Pancreas (tissue), 10 donors: ENCODE results near the gene COL20A1. TPM values are rescaled to one million over a fixed set of nuclear protein-coding genes. Genes with fewer than 3 reads are reported as not detected.

ENCODE experiments used
- ATAC-seq, 4 donors: fragments of 200-7000 bp; cut with Tn5 transposase; one replicate each; pipeline versions ENCODE4 v1.8.0 to v1.9.1; 2020; ENCODE audit warnings: mild to moderate bottlenecking in 4 of 4, moderate library complexity in 4 of 4
- DNase-seq, 6 donors: peaks; one replicate each; pipeline ENCODE4 v3.0.0-alpha.2; 2020
- FAIRE-seq: peaks from 2 replicates; lab custom pipeline; 2012; peaks lifted over from hg19 to GRCh38; lab: Jason Lieb, UNC
- H3K27ac ChIP-seq, 4 donors: fragments of 200-600 bp; sonication (generic); 1 replicate in 3 of 4; 2 replicates in 1 of 4; pipeline versions ENCODE4 v1.5.0 to v1.8.0; 2020
- H3K27me3 ChIP-seq, 4 donors: fragments of 200-600 bp; one replicate each; pipeline ENCODE4 v1.8.0; 2021
- H3K36me3 ChIP-seq, 3 donors: fragments of 200-600 bp; sonication (generic) in 1 of 3; one replicate each; pipeline versions ENCODE4 v1.5.0 to v1.8.0; 2020 to 2021
- H3K4me1 ChIP-seq, 3 donors: fragments of 200-600 bp; one replicate each; pipeline ENCODE4 v1.8.0; 2021
- H3K4me3 ChIP-seq, 4 donors: fragments of 200-600 bp; sonication (generic) in 2 of 4; one replicate each; pipeline versions ENCODE4 v1.5.0 to v1.8.0; 2020 to 2021
- H3K9me3 ChIP-seq, 4 donors: fragments of 200-600 bp; one replicate each; pipeline ENCODE4 v1.8.0; 2021
- WGBS, 2 donors: extraction: QIAGEN DNeasy Blood & Tissue Kit; methylation state at CpG; one replicate each; pipeline ENCODE4 v1.1.7; 2013; 5-methylcytosine and 5-hydroxymethylcytosine counted together
- intact Hi-C, 3 donors: fragments of 100-400 bp; cut with DNase I; formaldehyde crosslinking; loops; one replicate each; pipeline versions ENCODE4 v1.11.1 to v1.14.2; 2022
- polyA plus RNA-seq, 2 donors: library from polyadenylated mRNA; stranded (reverse); fragments of 200-250 nt; gene quantifications; one replicate each; pipeline ENCODE4 v1.2.3, GENCODE V29; 2013
- total RNA-seq, 6 donors: library from RNA; stranded (reverse); fragmentation: NEBNext Ultra II Directional in 4 of 6; extraction: Animal tissue kit (Norgen Biotek cat#: 25700) in 4 of 6; gene quantifications; one replicate each; pipeline versions ENCODE4 v1.2.1 to v1.2.4, GENCODE V29; 2021 to 2023
- TF ChIP-seq, protein P1 (sequence below), 4 donors: fragments of 200-600 bp; sonication (generic) in 3 of 4; IDR thresholded peaks; one replicate each; pipeline versions ENCODE4 v1.5.0 to v1.8.0; 2021; ENCODE audit warnings: antibody characterized with exemption in 4 of 4
- donor health status: healthy with polysubstance abuse.
- donor health status: DM: no; HTN: no; CAD: no; lungs with moderate emphysema.
- donor health status: DM: no; HTN: no; CAD: no.
- donor health status: control.
- donor health status: control.
- donor health status: Bipolar disorder and iron deficiency.
- donor health status: DM: yes; HTN: yes; CAD: no.
- donor health status: DM: no; HTN: no; CAD: no.
- donor health status: DM: no; HTN: no; CAD: no.
- donor health status: DM: yes; HTN: yes; CAD: no.

COL20A1 gene
- total and polyA plus RNA-seq, 8 donors, result 0.05 TPM; not detected in 7

- 42 to 57% methylated on average over 31 to 34 of the region's 34 CpGs for WGBS, 2 donors
- intact Hi-C loops, result no loop called here
- no peak overlapping the region for H3K27ac ChIP-seq
- no peak overlapping the region for H3K4me3 ChIP-seq
- FAIRE-seq, result no peak
- TF ChIP-seq, protein P1, sequence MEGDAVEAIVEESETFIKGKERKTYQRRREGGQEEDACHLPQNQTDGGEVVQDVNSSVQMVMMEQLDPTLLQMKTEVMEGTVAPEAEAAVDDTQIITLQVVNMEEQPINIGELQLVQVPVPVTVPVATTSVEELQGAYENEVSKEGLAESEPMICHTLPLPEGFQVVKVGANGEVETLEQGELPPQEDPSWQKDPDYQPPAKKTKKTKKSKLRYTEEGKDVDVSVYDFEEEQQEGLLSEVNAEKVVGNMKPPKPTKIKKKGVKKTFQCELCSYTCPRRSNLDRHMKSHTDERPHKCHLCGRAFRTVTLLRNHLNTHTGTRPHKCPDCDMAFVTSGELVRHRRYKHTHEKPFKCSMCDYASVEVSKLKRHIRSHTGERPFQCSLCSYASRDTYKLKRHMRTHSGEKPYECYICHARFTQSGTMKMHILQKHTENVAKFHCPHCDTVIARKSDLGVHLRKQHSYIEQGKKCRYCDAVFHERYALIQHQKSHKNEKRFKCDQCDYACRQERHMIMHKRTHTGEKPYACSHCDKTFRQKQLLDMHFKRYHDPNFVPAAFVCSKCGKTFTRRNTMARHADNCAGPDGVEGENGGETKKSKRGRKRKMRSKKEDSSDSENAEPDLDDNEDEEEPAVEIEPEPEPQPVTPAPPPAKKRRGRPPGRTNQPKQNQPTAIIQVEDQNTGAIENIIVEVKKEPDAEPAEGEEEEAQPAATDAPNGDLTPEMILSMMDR (IDR thresholded peaks at IDR 0.05), result no peak
- H3K9me3 ChIP-seq, result no peaks in the 10 kb centered on the region
- no peaks in the 10 kb centered on the region for H3K4me1 ChIP-seq
- no peaks in the 10 kb centered on the region for H3K27me3 ChIP-seq
- no peaks in the 10 kb centered on the region for H3K36me3 ChIP-seq
- ATAC-seq, result no peak
- peak in 1 of 6 donors; percentile 35 for DNase-seq
Observed at GRCh38 chr20:63372971-63373885, 80.2 kb downstream of the COL20A1 start.

DNA sequence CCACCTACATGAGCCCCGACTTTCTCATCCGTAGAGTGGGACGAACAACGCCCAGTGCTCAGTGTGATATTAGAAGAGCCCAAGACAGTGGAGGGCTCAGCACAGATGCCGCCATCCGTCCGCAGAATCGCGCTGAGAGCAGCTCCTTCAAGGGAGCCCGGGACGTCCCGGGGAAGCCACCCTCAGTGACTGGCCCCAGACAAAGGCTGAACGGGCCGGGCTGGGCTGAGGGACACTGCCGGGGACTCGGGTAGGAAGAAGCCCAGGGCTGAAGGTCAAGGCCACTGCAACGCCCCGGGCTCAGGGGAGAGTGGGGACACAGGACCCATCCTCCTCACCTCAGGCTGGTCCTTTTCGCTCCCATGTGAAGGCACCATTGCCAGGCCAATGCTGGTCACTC, 81.0 kb downstream of the COL20A1 start:
- intact Hi-C loops, result no loop called here
- no peak for ATAC-seq
- Histone ChIP-seq H3K9me3 (no peaks in the 10 kb centered on the region), H3K27me3 (no peaks in the 10 kb centered on the region), H3K27ac (no peak overlapping the region), H3K36me3 (no peaks in the 10 kb centered on the region), H3K4me1 (no peaks in the 10 kb centered on the region), H3K4me3 (no peak overlapping the region)
- TF ChIP-seq, protein P1 (IDR thresholded peaks at IDR 0.05), result no peak
- FAIRE-seq, result no peak
- WGBS, 2 donors, result 49 to 55% methylated on average over 19 of the region's 19 CpGs
- DNase-seq, result peak in 1 of 6 donors; percentile 46

DNA sequence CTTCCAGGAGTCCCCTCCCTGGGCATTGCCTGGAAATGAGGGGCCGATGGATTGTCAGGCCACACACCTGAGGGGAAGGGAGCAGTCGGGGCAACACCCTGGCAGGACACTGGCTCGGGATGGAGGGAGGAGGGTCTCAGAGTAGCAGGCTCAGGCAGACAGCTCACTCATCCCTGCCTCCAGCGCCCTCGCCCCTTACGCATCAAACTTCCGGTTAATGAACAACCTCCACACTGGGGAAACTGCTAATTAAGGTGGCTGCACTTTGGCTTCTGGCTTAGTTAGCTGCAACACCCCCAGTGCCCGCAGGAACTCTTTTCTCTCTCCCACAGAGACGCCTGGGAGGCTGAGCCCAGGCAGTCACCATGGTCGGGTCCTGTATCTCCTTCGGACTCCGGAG, 81.5 kb downstream of the COL20A1 start:
- WGBS, 2 donors, result 12 to 13% methylated on average over 12 of the region's 12 CpGs
- H3K4me3 ChIP-seq, result no peak overlapping the region
- no peak overlapping the region for H3K27ac ChIP-seq
- no peaks in the 10 kb centered on the region for H3K4me1 ChIP-seq
- no peak for FAIRE-seq
- DNase-seq, result peak in 1 of 6 donors; percentile 23
- TF ChIP-seq, protein P1 (IDR thresholded peaks at IDR 0.05), result no peak
- no peaks in the 10 kb centered on the region for H3K9me3 ChIP-seq
- no peaks in the 10 kb centered on the region for H3K36me3 ChIP-seq
- H3K27me3 ChIP-seq, result no peaks in the 10 kb centered on the region
- intact Hi-C loops, result no loop called here
- no peak for ATAC-seq

DNA sequence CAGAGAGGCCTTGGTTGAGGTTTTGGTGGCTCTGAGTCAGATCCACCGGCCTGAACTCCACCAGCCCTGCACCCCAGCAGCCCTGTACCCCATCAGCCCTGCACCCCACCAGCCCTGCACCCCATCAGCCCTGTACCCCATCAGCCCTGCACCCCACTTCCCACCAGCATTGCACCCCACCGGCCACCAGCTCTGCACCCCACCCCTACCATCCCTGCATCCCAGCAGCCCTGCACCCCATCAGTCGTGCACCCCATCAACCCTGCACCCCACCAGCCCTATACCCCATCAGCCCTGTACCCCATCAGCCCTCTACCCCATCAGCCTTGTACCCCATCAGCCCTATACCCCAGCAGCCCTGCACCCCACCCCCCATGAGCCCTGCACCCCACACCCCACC, 82.5 kb downstream of the COL20A1 start:
- intact Hi-C loops, result no loop called here
- no peaks in the 10 kb centered on the region for H3K36me3 ChIP-seq
- TF ChIP-seq, protein P1 (IDR thresholded peaks at IDR 0.05), result no peak
- no peak overlapping the region for H3K27ac ChIP-seq
- FAIRE-seq (no peak), DNase-seq (peak in 1 of 6 donors; percentile 21), ATAC-seq (no peak)
- H3K4me3 ChIP-seq, result no peak overlapping the region
- H3K4me1 ChIP-seq, result no peaks in the 10 kb centered on the region
- WGBS, 2 donors, result 39 to 56% methylated on average over 3 of the region's 3 CpGs
- no peaks in the 10 kb centered on the region for H3K27me3 ChIP-seq
- no peaks in the 10 kb centered on the region for H3K9me3 ChIP-seq
